Prostate gland (tissue), 2 donors: ENCODE results near the gene PRKAG2.

Source experiments
- CTCF ChIP-seq, 4 experiments: fragments of 200-600 bp in 2 of 4; fragments of 450-650 bp in 2 of 4; sonication (generic) in 2 of 4; IDR thresholded peaks; 1 replicate in 3 of 4; 2 replicates in 1 of 4; pipeline ENCODE4 v1.5.1; 2016 to 2019; ENCODE audit warnings: antibody characterized with exemption in 4 of 4, mild to moderate bottlenecking in 2 of 4, moderate library complexity in 2 of 4
- POLR2A ChIP-seq: fragments of 450-650 bp; IDR thresholded peaks from one replicate; pipeline ENCODE4 v1.6.1; 2016; ENCODE audit warnings: antibody characterized with exemption, mild to moderate bottlenecking
- POLR2AphosphoS5 ChIP-seq: sonication (generic); formaldehyde crosslinking; IDR thresholded peaks from one replicate; pipeline ENCODE4 v1.6.1; 2017; ENCODE audit warnings: antibody characterized with exemption

GRCh38 chr7:151642746-151643145 lies 234.2 kb downstream of the PRKAG2 start:
- TF ChIP-seq POLR2A (no peak), CTCF (IDR thresholded peaks at IDR 0.05) (no peak), POLR2AphosphoS5 (peak; percentile 50)
